GM18907 (cell line): ENCODE results near the gene POMT2.

Experiments used
- ATAC-seq: cut with Tn5 transposase; IDR thresholded peaks from one replicate; pipeline ENCODE4 v1.9.1; 2021; ENCODE audit warnings: mild to moderate bottlenecking, moderate library complexity; ENCODE audit not compliant: unreplicated experiment

POMT2 gene

GRCh38 chr14:77242752-77243151 is 77.9 kb downstream of the POMT2 start:
- no peak for ATAC-seq

GRCh38 chr14:77241955-77242354 is 78.7 kb downstream of the POMT2 start:
- ATAC-seq = no peak

- no peak for ATAC-seq
Measured at GRCh38 chr14:77240336-77240915, 80.3 kb downstream of the POMT2 start.

- no peak for ATAC-seq
Measured at GRCh38 chr14:77239412-77239811, 81.3 kb downstream of the POMT2 start.

GRCh38 chr14:77238996-77239395 is 81.7 kb downstream of the POMT2 start:
- ATAC-seq = no peak

GRCh38 chr14:77238356-77238755 is 82.3 kb downstream of the POMT2 start:
- ATAC-seq = no peak

GRCh38 chr14:77236814-77237213 is 83.9 kb downstream of the POMT2 start:
- no peak for ATAC-seq

GRCh38 chr14:77231721-77232120 is 89.0 kb downstream of the POMT2 start:
- no peak for ATAC-seq

- ATAC-seq = no peak
Measured at GRCh38 chr14:77230914-77231313, 89.8 kb downstream of the POMT2 start.

GRCh38 chr14:77228056-77228455 is 92.6 kb downstream of the POMT2 start:
- no peak for ATAC-seq

- no peak for ATAC-seq
Measured at GRCh38 chr14:77225892-77226557, 94.7 kb downstream of the POMT2 start.

- no peak for ATAC-seq
Measured at GRCh38 chr14:77225254-77225653, 95.4 kb downstream of the POMT2 start.
